NCI-H774 (cell line): ENCODE results near the gene FSTL5.

ENCODE experiments used
- DNase-seq: peaks from one replicate; lab custom pipeline; 2025; lab: John Stamatoyannopoulos, UW

FSTL5 gene

GRCh38 chr4:161577579-161578301 lies 586.1 kb downstream of the FSTL5 start:
- DNase-seq: no peak

GRCh38 chr4:161573836-161574235 lies 590.0 kb downstream of the FSTL5 start:
- DNase-seq: no peak

- DNase-seq: no peak
Observed at GRCh38 chr4:161564230-161564834, 599.5 kb downstream of the FSTL5 start.

- DNase-seq: no peak
Observed at GRCh38 chr4:161555689-161556660, 607.8 kb downstream of the FSTL5 start.

GRCh38 chr4:161554372-161554990 lies 609.3 kb downstream of the FSTL5 start:
- DNase-seq: no peak

- DNase-seq: no peak
Observed at GRCh38 chr4:161546902-161547301, 616.9 kb downstream of the FSTL5 start.

- DNase-seq: no peak
Observed at GRCh38 chr4:161540265-161540664, 623.5 kb downstream of the FSTL5 start.

GRCh38 chr4:161538941-161539340 lies 624.9 kb downstream of the FSTL5 start:
- no peak for DNase-seq

- DNase-seq: no peak
Observed at GRCh38 chr4:161530710-161531109, 633.1 kb downstream of the FSTL5 start.

- DNase-seq: no peak
Observed at GRCh38 chr4:161525121-161525520, 638.7 kb downstream of the FSTL5 start.

GRCh38 chr4:161522031-161522430 lies 641.8 kb downstream of the FSTL5 start:
- DNase-seq: peak; percentile 21

GRCh38 chr4:161519611-161520010 lies 644.2 kb downstream of the FSTL5 start:
- no peak for DNase-seq

- DNase-seq: no peak
Observed at GRCh38 chr4:161517941-161518340, 645.9 kb downstream of the FSTL5 start.

- no peak for DNase-seq
Observed at GRCh38 chr4:161505141-161505540, 658.7 kb downstream of the FSTL5 start.

GRCh38 chr4:161498155-161498554 lies 665.6 kb downstream of the FSTL5 start:
- no peak for DNase-seq

- no peak for DNase-seq
Observed at GRCh38 chr4:161486461-161486860, 677.3 kb downstream of the FSTL5 start.

GRCh38 chr4:161466316-161466715 lies 697.5 kb downstream of the FSTL5 start:
- DNase-seq: no peak

GRCh38 chr4:161463436-161463835 lies 700.4 kb downstream of the FSTL5 start:
- no peak for DNase-seq

GRCh38 chr4:161457906-161458305 lies 705.9 kb downstream of the FSTL5 start:
- DNase-seq: no peak

- DNase-seq: no peak
Observed at GRCh38 chr4:161457311-161457710, 706.5 kb downstream of the FSTL5 start.

- no peak for DNase-seq
Observed at GRCh38 chr4:161454860-161455259, 708.9 kb downstream of the FSTL5 start.

GRCh38 chr4:161448550-161449180 lies 715.1 kb downstream of the FSTL5 start:
- no peak for DNase-seq
